HG02943 (cell line): ENCODE data around the gene HDHD3.
"Not testable (repeated sequence)": the region's sequence is repeated elsewhere in the genome, so short reads cannot be mapped to it uniquely, and the experiment has no call there.

Experiments
- ATAC-seq: cut with Tn5 transposase; IDR thresholded peaks from one replicate; pipeline ENCODE4 v1.9.1; 2021; ENCODE audit warnings: mild to moderate bottlenecking, low read depth, moderate library complexity; ENCODE audit not compliant: unreplicated experiment

Gene HDHD3

GRCh38 chr9:113390192-113390960 lies 13.6 kb upstream of the HDHD3 start:
- ATAC-seq: no peak

- ATAC-seq: no peak
Measured at GRCh38 chr9:113389451-113389850, 12.7 kb upstream of the HDHD3 start.

GRCh38 chr9:113388833-113389232 lies 12.0 kb upstream of the HDHD3 start:
- ATAC-seq: no peak

GRCh38 chr9:113387560-113388230 lies 10.9 kb upstream of the HDHD3 start:
- no peak for ATAC-seq

- ATAC-seq: no peak
Measured at GRCh38 chr9:113386571-113387393, 10.0 kb upstream of the HDHD3 start.

GRCh38 chr9:113381909-113382411 lies 5.2 kb upstream of the HDHD3 start:
- ATAC-seq: no peak

- ATAC-seq: not testable (repeated sequence)
Measured at GRCh38 chr9:113381441-113381840, 4.7 kb upstream of the HDHD3 start.

GRCh38 chr9:113380869-113381378 lies 4.1 kb upstream of the HDHD3 start:
- ATAC-seq: no peak

- not testable (repeated sequence) for ATAC-seq
Measured at GRCh38 chr9:113379829-113380210, 3.0 kb upstream of the HDHD3 start.

- ATAC-seq: not testable (repeated sequence)
Measured at GRCh38 chr9:113379094-113379828, 2.5 kb upstream of the HDHD3 start.

- ATAC-seq: no peak
Measured at GRCh38 chr9:113375057-113376023, 1.4 kb downstream of the HDHD3 start.

- no peak for ATAC-seq
Measured at GRCh38 chr9:113373676-113374392, 3.0 kb downstream of the HDHD3 start.

GRCh38 chr9:113373256-113373655 lies 3.5 kb downstream of the HDHD3 start:
- no peak for ATAC-seq

- ATAC-seq: no peak
Measured at GRCh38 chr9:113372059-113372458, 4.7 kb downstream of the HDHD3 start.

- no peak for ATAC-seq
Measured at GRCh38 chr9:113370806-113371325, 5.9 kb downstream of the HDHD3 start.

- ATAC-seq: no peak
Measured at GRCh38 chr9:113369855-113370140, 7.0 kb downstream of the HDHD3 start.

- no peak for ATAC-seq
Measured at GRCh38 chr9:113368982-113369854, 7.6 kb downstream of the HDHD3 start.
